SK-N-SH treated with all-trans-retinoic acid at 6 μM for 48 hours (cell line): ENCODE measurements around the gene PARP2.

ENCODE experiments used
- ARNTL ChIP-seq: fragments of 450-650 bp; formaldehyde crosslinking; IDR thresholded peaks from 2 replicates; pipeline ENCODE4 v1.5.0; 2020; ENCODE audit warnings: low read depth, mild to moderate bottlenecking, moderate library complexity, borderline replicate concordance
- CREB5 ChIP-seq: fragments of 250-450 bp; sonication (Bioruptor Pico); IDR thresholded peaks from 2 replicates; pipeline ENCODE4 v1.5.1; 2020; ENCODE audit warnings: low read depth, mild to moderate bottlenecking, moderate library complexity
- OSR1 ChIP-seq: fragments of 250-450 bp; sonication (Bioruptor Pico); IDR thresholded peaks from 2 replicates; pipeline ENCODE4 v1.8.0; 2022; ENCODE audit warnings: moderate library complexity, mild to moderate bottlenecking, inconsistent platforms
- RARB ChIP-seq: fragments of 250-450 bp; sonication (Bioruptor Pico); IDR thresholded peaks from 2 replicates; pipeline ENCODE4 v1.8.0; 2021; ENCODE audit warnings: mild to moderate bottlenecking, moderate library complexity
- SNAI2 ChIP-seq: fragments of 250-450 bp; sonication (Bioruptor Pico); IDR thresholded peaks from 2 replicates; pipeline ENCODE4 v1.5.0; 2020; ENCODE audit warnings: mild to moderate bottlenecking, moderate library complexity
- ZFP3 ChIP-seq: fragments of 250-450 bp; sonication (Bioruptor Pico); IDR thresholded peaks from 2 replicates; pipeline ENCODE4 v1.5.0; 2020; ENCODE audit warnings: mild to moderate bottlenecking, moderate library complexity
- ZFP30 ChIP-seq: fragments of 450-650 bp; formaldehyde crosslinking; IDR thresholded peaks from 2 replicates; pipeline ENCODE4 v1.5.0; 2022; ENCODE audit warnings: mild to moderate bottlenecking, moderate library complexity
- ZNF70 ChIP-seq: fragments of 450-650 bp; formaldehyde crosslinking; IDR thresholded peaks from 2 replicates; pipeline ENCODE4 v1.5.0; 2020; ENCODE audit warnings: mild to moderate bottlenecking, moderate library complexity
- TF ChIP-seq, protein P1 (sequence below): fragments of 250-450 bp; sonication (Bioruptor Pico); IDR thresholded peaks from 2 replicates; pipeline ENCODE4 v1.8.0; 2020; ENCODE audit warnings: mild to moderate bottlenecking, moderate library complexity, borderline replicate concordance
- TF ChIP-seq, protein P2 (sequence below): fragments of 250-450 bp; sonication (Bioruptor Pico); IDR thresholded peaks from 2 replicates; pipeline ENCODE4 v1.5.0; 2020; ENCODE audit warnings: mild to moderate bottlenecking, moderate library complexity

DNA sequence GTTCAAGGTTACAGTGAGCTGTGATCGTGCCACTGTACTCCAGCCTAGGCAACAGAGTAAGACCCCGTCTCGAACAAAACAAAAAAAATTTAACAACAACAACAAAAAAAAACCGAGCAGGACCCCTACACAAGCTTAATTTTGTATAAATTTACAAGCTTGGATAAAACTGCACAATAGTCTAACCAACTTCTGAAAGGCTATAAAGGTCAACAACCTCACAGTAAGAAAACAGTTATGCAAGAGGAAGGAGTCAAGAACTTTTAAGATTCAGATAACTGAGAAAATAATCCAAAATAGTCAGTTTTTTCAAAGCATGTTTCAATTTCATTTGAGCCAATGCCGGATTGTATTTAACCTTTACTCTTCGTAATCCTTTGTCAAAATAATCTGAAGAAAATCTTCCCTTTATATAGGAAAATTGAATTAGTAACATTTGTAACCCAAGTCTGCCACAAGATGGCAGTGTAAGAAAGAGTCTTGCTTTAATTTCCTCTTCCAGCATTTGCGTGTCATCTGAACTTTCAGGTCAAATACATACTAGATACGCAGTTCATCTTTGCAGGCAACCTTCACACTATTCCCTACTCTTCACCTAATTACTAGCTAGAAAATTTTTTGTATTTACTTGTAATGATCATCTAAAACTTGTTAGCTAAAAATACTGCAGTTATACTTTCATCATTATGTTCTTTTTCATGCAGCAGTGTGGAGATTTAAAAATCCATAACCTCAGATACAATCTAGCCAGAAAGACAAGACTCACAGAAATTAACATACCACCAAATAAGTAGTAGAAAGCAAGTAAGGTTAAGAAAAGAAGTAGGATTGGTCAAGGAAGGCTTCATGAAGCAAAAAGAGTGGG, 16.2 kb upstream of the PARP2 start:
- TF ChIP-seq SNAI2 (CRISPR knock-in tag) (no peak), ARNTL (no peak), ZNF70 (CRISPR knock-in tag) (no peak), CREB5 (no peak), ZFP30 (CRISPR knock-in tag) (no peak), OSR1 (CRISPR knock-in tag) (no peak), RARB (CRISPR knock-in tag) (no peak), ZFP3 (CRISPR knock-in tag) (no peak)
- TF ChIP-seq, protein P1, sequence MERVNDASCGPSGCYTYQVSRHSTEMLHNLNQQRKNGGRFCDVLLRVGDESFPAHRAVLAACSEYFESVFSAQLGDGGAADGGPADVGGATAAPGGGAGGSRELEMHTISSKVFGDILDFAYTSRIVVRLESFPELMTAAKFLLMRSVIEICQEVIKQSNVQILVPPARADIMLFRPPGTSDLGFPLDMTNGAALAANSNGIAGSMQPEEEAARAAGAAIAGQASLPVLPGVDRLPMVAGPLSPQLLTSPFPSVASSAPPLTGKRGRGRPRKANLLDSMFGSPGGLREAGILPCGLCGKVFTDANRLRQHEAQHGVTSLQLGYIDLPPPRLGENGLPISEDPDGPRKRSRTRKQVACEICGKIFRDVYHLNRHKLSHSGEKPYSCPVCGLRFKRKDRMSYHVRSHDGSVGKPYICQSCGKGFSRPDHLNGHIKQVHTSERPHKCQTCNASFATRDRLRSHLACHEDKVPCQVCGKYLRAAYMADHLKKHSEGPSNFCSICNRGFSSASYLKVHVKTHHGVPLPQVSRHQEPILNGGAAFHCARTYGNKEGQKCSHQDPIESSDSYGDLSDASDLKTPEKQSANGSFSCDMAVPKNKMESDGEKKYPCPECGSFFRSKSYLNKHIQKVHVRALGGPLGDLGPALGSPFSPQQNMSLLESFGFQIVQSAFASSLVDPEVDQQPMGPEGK (CRISPR knock-in tag): no peak
- TF ChIP-seq, protein P2, sequence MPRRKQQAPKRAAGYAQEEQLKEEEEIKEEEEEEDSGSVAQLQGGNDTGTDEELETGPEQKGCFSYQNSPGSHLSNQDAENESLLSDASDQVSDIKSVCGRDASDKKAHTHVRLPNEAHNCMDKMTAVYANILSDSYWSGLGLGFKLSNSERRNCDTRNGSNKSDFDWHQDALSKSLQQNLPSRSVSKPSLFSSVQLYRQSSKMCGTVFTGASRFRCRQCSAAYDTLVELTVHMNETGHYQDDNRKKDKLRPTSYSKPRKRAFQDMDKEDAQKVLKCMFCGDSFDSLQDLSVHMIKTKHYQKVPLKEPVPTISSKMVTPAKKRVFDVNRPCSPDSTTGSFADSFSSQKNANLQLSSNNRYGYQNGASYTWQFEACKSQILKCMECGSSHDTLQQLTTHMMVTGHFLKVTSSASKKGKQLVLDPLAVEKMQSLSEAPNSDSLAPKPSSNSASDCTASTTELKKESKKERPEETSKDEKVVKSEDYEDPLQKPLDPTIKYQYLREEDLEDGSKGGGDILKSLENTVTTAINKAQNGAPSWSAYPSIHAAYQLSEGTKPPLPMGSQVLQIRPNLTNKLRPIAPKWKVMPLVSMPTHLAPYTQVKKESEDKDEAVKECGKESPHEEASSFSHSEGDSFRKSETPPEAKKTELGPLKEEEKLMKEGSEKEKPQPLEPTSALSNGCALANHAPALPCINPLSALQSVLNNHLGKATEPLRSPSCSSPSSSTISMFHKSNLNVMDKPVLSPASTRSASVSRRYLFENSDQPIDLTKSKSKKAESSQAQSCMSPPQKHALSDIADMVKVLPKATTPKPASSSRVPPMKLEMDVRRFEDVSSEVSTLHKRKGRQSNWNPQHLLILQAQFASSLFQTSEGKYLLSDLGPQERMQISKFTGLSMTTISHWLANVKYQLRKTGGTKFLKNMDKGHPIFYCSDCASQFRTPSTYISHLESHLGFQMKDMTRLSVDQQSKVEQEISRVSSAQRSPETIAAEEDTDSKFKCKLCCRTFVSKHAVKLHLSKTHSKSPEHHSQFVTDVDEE (CRISPR knock-in tag): no peak
